Forelimb muscle (tissue), 1 donor: ENCODE measurements around the gene CPN1. TPM values are rescaled to one million over a fixed set of nuclear protein-coding genes. Genes with fewer than 3 reads are reported as not detected.
"Not testable (repeated sequence)": the region's sequence is repeated elsewhere in the genome, so short reads cannot be mapped to it uniquely, and the experiment has no call there.

ENCODE experiments used
- DNase-seq: peaks from one replicate; pipeline ENCODE4 v3.0.0-alpha.2; 2013; ENCODE audit warnings: low read depth
- polyA plus RNA-seq: library from polyadenylated mRNA; unstranded; fragments of 120-200 nt; gene quantifications from one replicate; pipeline ENCODE4 v1.2.1, GENCODE V29; 2013; ENCODE audit not compliant: insufficient read length

The CPN1 gene
- not detected for polyA plus RNA-seq

- DNase-seq, result no peak
These were observed at the start of gene CPN1 for GRCh38 chr10:100081075-100082001. Gene CPN1, minus strand, starts transcription at chr10:100081869. Its CDS starts 244 bp downstream, at chr10:100081625.

GRCh38 chr10:100130831-100131230 lies 49.2 kb upstream of the CPN1 start:
- DNase-seq, result no peak

DNA sequence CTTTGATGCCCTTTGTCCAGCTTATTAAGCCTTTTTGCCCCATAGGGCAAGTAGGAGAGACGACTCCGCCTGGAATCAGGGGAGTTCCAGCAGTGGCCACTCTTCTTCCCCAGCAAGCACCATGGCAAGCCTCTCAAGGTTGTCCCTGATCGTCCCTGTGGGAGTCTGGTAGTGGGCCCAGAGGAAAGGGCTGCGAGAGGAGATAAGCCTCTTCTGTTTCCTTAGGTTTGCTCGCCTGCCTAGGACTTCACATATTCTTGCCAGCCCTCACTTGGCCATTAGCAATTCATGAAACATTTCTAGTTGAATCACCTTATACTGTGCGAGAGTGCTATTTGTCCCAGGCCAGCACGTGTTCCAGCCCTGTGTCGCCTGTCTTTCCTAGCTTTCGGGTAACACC lies 47.8 kb upstream of the CPN1 start:
- DNase-seq, result no peak

- no peak for DNase-seq
These were observed 47.3 kb upstream of the CPN1 start for GRCh38 chr10:100128951-100129350.

GRCh38 chr10:100125335-100125734 lies 43.7 kb upstream of the CPN1 start:
- DNase-seq, result not testable (repeated sequence)

GRCh38 chr10:100124097-100124496 lies 42.4 kb upstream of the CPN1 start:
- no peak for DNase-seq

- DNase-seq, result no peak
These were observed 41.1 kb upstream of the CPN1 start for GRCh38 chr10:100122780-100123179.

DNA sequence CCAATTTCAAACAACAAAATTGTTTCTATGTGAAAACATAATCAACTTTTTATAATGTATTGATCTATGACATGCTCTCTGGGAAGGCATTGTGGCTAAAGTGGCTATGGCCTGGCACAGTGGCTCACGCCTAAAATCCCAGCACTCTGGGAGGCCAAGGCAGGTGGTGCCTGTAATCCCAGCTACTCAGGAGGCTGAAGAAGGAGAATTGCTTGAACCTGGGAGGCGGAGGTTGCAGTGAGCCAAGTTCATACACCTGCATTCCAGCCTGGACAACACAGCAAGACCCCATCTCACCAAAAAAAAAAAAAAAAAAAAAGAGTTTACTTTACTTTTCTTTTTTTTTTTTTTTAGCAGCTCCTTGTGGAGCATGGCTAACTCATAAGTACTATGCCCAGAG lies 38.9 kb upstream of the CPN1 start:
- no peak for DNase-seq

DNA sequence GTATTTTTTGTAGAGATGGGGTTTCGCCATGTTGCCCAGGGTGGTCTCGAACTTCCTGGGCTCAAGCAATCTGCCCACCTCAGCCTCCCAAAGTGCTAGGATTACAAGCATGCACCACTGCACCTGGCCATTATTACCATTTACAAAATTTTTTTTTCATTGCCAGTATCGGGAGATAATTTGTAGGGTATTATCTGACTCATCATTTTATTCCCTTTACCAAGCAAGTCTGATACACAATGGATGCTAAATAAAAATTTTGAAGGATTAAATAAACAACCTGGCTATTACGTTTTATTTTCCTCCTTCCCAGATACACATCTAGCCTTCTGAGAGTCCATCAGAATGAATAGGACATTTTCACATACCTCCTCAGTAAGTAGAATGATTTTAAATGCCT lies 38.1 kb upstream of the CPN1 start:
- no peak for DNase-seq

DNA sequence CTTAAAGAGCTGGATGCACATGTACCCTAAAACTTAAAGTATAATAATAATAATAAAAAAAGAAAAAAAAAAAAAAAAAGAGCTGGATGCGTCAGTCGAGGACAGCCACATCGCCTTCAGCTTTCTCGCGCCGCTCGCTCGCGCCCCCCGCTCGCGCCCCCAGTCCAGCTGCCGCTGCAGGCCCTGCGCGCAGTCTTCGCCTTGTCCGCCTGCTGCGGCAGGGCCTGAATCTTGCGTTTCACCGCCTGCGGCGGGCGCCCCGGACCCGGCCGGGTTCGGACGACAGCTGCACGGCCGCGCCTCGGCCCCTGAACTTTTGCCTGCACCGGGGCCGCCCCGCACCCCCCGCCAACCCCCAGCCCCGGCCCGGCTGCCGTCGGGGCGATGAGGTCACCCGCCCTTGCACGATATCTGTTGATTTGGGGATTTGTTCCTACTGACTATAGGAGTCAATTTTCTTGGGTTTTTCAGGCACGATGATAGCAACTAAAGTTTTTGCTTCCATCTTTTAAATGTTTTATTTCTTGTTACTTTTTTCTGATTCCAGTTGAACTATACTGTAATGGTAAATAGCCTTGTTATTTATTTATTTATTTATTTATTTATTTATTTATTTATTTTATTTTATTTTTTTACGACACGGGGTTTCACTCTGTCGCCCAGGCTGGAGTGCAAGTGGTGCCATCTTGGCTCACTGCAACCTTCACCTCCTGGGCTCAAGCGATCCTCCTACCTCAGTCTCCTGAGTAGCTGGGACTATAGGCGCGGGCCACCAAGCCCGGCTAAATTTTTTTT lies 33.5 kb upstream of the CPN1 start:
- no peak for DNase-seq

DNA sequence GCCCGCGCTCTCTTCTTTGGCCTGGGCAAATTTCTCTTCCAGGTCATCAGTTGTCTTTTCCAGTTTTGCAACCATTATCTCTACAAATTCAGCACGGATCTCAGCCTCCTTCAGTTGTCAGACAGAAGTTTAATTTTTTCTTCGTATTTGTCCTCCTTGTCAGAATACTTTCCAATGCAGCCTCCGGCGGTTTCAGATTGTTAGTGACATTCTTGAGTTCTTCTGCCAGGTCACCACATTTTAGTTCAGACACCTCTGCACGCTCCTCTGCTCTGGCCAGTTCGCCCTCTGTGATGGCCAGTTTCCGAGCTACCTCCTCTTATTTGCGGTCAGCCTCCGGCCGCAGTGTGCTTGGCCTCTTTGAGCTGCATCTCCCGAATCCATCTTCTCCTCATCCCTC lies 32.8 kb upstream of the CPN1 start:
- DNase-seq, result no peak

DNA sequence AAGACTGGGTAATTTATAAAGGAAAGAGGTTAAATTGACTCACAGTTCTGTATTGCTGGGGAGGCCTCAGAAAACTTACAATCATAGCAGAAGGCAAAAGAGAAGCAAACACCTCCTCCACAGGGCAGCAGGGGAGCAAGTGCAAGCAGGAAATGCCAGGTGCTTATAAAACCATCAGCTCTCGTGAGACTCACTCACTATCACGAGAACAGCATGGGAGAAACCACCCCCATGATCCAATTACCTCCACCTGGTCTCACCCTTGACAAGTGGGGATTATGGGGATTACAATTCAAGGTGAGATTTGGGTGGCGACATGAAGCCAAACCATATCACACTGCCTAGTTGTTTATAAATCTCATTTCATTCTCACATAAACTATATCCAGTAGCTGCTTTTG lies 28.0 kb upstream of the CPN1 start:
- no peak for DNase-seq

DNA sequence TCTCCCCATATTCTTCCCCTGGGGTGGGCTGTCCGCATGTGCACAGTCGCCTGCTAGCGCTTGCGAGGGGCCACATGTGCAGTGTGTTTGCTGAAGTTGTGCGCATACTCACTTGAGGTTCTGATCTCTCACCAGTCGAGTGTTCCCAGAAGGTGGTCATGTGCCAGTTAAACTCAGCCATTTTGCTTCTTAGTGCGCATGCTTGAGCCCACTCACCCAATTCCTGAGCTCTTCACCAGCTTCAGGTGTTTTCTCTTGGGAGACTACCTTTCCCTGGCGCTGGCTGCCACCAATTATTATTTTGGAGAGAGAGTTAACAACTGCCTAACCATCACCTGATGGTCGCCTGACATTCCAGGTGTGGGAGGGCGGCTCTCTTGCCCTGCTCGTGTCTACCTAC lies 25.2 kb upstream of the CPN1 start:
- DNase-seq, result no peak

DNA sequence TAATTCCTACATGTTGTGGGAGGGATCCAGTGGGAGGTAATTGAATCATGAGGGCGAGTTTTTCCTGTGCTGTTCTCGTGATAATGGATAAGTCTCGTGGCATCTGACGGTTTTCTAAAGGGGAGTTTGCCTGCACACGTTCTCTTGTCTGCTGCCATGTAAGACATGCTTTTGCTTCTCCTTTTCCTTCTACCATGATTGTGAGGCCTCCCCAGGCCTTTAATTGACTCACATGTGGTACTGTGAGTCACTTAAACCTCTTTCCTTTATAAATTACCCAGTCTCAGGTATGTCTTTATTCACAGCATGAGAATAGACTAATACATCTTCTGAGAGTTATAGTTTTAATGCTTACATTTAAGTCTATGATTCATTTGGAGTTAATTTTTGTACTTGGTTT lies 22.6 kb upstream of the CPN1 start:
- DNase-seq, result no peak

GRCh38 chr10:100103581-100103980 lies 21.9 kb upstream of the CPN1 start:
- no peak for DNase-seq

DNA sequence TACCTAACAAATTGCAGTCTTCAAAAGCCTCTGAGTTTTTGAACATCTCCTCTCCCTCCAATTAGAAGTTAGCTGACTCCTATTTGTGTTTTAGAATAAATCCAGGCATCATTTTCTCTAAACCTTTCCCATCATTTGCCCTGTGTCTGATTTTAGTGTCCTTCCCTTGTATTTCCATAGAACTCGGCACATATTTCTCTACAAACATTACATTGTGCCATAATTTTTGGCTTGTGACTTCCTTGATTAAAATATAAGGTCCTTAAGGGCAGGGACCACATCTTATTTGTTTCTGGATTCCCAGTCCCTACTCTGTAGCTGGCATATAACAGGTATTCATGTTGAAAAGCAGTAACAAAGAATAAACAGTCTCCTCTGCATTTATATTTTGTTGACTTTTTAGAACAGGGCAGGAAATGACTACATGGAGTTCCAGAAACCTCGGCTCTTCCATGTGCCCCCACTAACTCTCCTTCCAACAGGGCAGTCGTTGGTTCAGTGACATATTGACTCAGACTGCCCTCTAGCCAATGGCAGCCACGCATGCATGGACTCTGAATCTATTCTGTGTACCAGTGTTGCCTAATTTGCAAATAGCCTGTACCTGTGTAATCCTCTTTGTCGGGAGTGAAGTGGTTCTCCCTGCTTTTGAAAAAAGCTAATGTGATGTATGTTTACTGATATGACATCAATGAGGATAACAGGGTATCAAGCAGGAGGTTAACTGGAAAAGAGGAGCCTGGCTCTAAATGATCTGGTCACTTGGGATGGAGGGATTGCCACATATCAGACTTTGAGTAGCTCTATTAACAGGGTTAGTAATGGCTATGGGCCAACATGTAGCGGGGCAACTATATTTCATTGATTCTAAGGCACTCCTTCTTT lies 19.8 kb upstream of the CPN1 start:
- no peak for DNase-seq

DNA sequence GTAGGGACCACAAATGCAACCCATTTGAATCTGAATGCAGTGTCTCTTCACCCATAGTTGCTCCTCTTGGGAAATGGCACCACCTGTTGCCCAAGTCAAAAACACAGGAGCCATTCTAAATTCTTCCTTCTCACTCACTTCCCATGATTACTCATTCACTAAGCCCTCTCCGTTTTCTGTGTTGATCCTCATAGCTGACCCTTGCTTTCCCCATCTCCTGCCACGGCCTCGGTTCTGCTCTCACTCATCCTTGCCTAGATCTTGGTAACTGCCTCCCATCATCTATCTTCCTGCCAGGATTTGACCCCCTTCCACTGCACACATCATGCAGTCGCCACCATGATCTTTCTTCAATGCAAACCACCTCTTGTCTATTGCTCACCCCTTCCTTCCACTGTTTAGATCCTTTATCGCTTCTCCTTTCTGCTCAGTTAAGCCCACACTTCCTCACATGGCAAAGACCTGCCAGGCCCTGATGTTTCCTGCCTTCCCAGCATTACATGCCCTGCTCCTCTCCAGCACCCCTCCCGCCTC lies 19.0 kb upstream of the CPN1 start:
- no peak for DNase-seq

GRCh38 chr10:100089241-100089640 lies 7.6 kb upstream of the CPN1 start:
- no peak for DNase-seq

- DNase-seq, result not testable (repeated sequence)
These were observed 5.0 kb upstream of the CPN1 start for GRCh38 chr10:100086708-100087107.

DNA sequence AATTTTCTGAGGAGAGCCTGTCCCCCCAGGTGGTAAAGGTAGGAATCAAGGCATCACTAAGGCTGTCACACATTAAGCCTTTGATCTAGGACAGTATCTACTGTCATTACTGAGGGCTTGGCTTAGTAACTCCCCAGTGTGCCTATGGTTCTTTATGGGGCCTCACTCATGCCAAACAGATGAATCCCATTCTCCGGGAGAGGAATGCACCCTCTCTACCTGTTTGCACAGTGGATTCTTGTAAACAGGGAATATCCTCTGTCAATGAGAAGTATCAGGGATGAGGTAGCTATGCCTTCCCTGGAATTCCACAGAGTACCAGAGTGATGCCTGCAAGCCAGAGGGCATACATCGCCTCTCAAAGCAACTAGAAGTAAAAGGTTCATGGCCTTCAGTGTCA lies 3.9 kb upstream of the CPN1 start:
- DNase-seq, result no peak

DNA sequence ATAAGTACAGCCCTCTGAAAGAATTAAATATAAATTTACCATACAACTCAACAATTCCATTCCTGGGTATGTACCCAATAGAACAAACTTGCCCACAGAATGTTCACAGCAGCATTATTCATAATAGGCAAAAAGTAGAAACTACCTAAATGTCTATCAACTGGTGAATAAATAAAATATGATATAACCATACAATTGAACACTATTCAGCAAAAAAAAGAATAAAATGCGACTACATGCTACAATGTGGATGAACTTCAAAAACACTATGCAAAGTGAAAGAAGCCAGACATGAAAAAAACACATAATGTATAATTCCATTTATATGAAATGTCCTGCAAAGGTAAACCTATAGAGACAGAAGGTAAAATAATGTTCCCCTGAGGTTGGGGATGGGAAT lies 2.0 kb upstream of the CPN1 start:
- no peak for DNase-seq

GRCh38 chr10:100082276-100082675 lies 607 bp upstream of the CPN1 start:
- not testable (repeated sequence) for DNase-seq
